A549 (cell line): ENCODE results near the gene C17orf75. TPM values are rescaled to one million over a fixed set of nuclear protein-coding genes. Genes with fewer than 3 reads are reported as not detected.

Experiments
- ATAC-seq, 2 experiments: fragments of 200-7000 bp in 1 of 2; fragments of >200 bp in 1 of 2; cut with Nextera tagmentation in 1 of 2; cut with Tn5 transposase in 1 of 2; 3 replicates each; pipeline versions ENCODE4 v1.8.0 to v1.9.1; 2018 to 2020; ENCODE audit warnings: mild to moderate bottlenecking in 1 of 2, moderate library complexity in 1 of 2
- CTCF ChIA-PET: fragments of 300-600 bp; sonication (Branson Sonifier 250); formaldehyde crosslinking; extraction: SDS; loops from one replicate; lab custom pipeline; 2021; ENCODE audit warnings: antibody characterized with exemption, inconsistent platforms; lab: Yijun Ruan, JAX
- POLR2A ChIA-PET: fragments of 350-600 bp; formaldehyde crosslinking; extraction: SDS; loops from one replicate; lab custom pipeline; 2021; ENCODE audit warnings: antibody characterized with exemption, inconsistent platforms; lab: Yijun Ruan, JAX
- DNase-seq, 2 experiments: peaks; one replicate each; pipeline versions ENCODE4 v3.0.0 to v3.0.0-alpha.2; 2011 to 2016; ENCODE audit warnings: low read depth in 1 of 2, low spot score in 1 of 2
- FAIRE-seq: peaks from 2 replicates; lab custom pipeline; 2011; peaks lifted over from hg19 to GRCh38; lab: Jason Lieb, UNC
- H3K27ac ChIP-seq, 2 experiments: fragments of >200 bp; sonication (Bioruptor Twin); formaldehyde crosslinking; 3 replicates each; pipeline ENCODE4 v1.5.1; 2016 to 2017
- H3K4me1 ChIP-seq: fragments of >200 bp; sonication (Bioruptor Twin); formaldehyde crosslinking; 3 replicates; pipeline ENCODE4 v1.6.1; 2016
- H3K4me2 ChIP-seq: fragments of >200 bp; sonication (Bioruptor Twin); formaldehyde crosslinking; 3 replicates; pipeline ENCODE4 v1.6.1; 2016
- H3K4me3 ChIP-seq: fragments of >200 bp; sonication (Bioruptor Twin); formaldehyde crosslinking; 3 replicates; pipeline ENCODE4 v1.5.1; 2016
- H3K9me3 ChIP-seq: fragments of >200 bp; sonication (Bioruptor Twin); formaldehyde crosslinking; 3 replicates; pipeline ENCODE4 v1.6.1; 2016
- CBX2 ChIP-seq: fragments of 200-600 bp; sonication (generic); IDR thresholded peaks from 2 replicates; pipeline ENCODE4 v1.6.1; 2016; ENCODE audit warnings: low read depth, mild to moderate bottlenecking, borderline replicate concordance
- CHD2 ChIP-seq: fragments of 150-350 bp; IDR thresholded peaks from 2 replicates; pipeline ENCODE4 v1.6.1; 2014; ENCODE audit warnings: low read length; ENCODE audit not compliant: partially characterized antibody
- EHMT2 ChIP-seq: fragments of 200-600 bp; sonication (generic); IDR thresholded peaks from 2 replicates; pipeline ENCODE4 v1.6.1; 2016; ENCODE audit warnings: antibody characterized with exemption, low read depth, mild to moderate bottlenecking, moderate library complexity
- EP300 ChIP-seq, 2 experiments: fragments of >200 bp; sonication (Bioruptor Twin); formaldehyde crosslinking; IDR thresholded peaks; 2 replicates in 1 of 2; 3 replicates in 1 of 2; pipeline ENCODE4 v1.6.1; 2016 to 2017
- ESRRA ChIP-seq: fragments of 150-350 bp; IDR thresholded peaks from 2 replicates; pipeline ENCODE4 v1.6.1; 2014; ENCODE audit warnings: mild to moderate bottlenecking, low read length, borderline replicate concordance
- GATA3 ChIP-seq: IDR thresholded peaks from 2 replicates; pipeline ENCODE4 v1.6.1; 2012; ENCODE audit warnings: borderline replicate concordance
- HDAC2 ChIP-seq: fragments of 200-600 bp; sonication (generic); IDR thresholded peaks from 2 replicates; pipeline ENCODE4 v1.6.1; 2016
- HOXB13 ChIP-seq: fragments of 250-450 bp; sonication (Bioruptor Pico); IDR thresholded peaks from 2 replicates; pipeline ENCODE4 v1.5.0; 2020; ENCODE audit warnings: low read depth, mild to moderate bottlenecking, moderate library complexity
- KDM1A ChIP-seq: fragments of 200-600 bp; sonication (generic); IDR thresholded peaks from 2 replicates; pipeline ENCODE4 v1.6.1; 2016; ENCODE audit warnings: low read depth, mild to moderate bottlenecking
- MAFK ChIP-seq: fragments of 450-650 bp; IDR thresholded peaks from 2 replicates; pipeline ENCODE4 v1.6.1; 2014; ENCODE audit not compliant: partially characterized antibody
- NPAS2 ChIP-seq: fragments of 250-450 bp; sonication (Bioruptor Pico); IDR thresholded peaks from 2 replicates; pipeline ENCODE4 v1.8.0; 2022; ENCODE audit warnings: mild to moderate bottlenecking, moderate library complexity, borderline replicate concordance
- POLR2AphosphoS2 ChIP-seq: conservative IDR thresholded peaks from 2 replicates; pipeline ENCODE4 v1.6.1; 2012; ENCODE audit warnings: low read length, improper control_type of control experiment, inconsistent platforms
- RARB ChIP-seq: fragments of 250-450 bp; sonication (Bioruptor Pico); IDR thresholded peaks from 2 replicates; pipeline ENCODE4 v1.8.0; 2021; ENCODE audit warnings: mild to moderate bottlenecking, moderate library complexity
- RCOR1 ChIP-seq: fragments of 150-350 bp; IDR thresholded peaks from 2 replicates; pipeline ENCODE4 v1.6.1; 2014; ENCODE audit warnings: antibody characterized with exemption, low read length, low read depth
- ZC3H11A ChIP-seq: fragments of 450-650 bp; IDR thresholded peaks from 2 replicates; pipeline ENCODE4 v1.6.1; 2014; ENCODE audit warnings: antibody characterized with exemption, mild to moderate bottlenecking
- ZNF302 ChIP-seq: fragments of 250-450 bp; sonication (Bioruptor Pico); IDR thresholded peaks from 2 replicates; pipeline ENCODE4 v1.9.0; 2021; ENCODE audit warnings: inconsistent platforms, mild to moderate bottlenecking, moderate library complexity
- WGBS: methylation state at CpG from one replicate; pipeline ENCODE4 v1.1.6; 2017; ENCODE audit errors: missing lambda C conversion rate; 5-methylcytosine and 5-hydroxymethylcytosine counted together
- polyA plus RNA-seq, 4 experiments: library from polyadenylated mRNA; depleted of rRNA in 3 of 4; stranded (reverse); fragments of >200 nt; fragmentation: RNase III in 1 of 4; extraction: RNeasy Plus Mini Kit Qiagen cat#74134 plus additional on column Dnase treatment in 1 of 4; gene quantifications; 2 replicates in 3 of 4; 3 replicates in 1 of 4; pipeline ENCODE4 v1.2.3, GENCODE V29; 2011 to 2017
- TF ChIP-seq, protein P1 (sequence below): IDR thresholded peaks from 2 replicates; pipeline ENCODE4 v1.6.1; 2012
- TF ChIP-seq, protein P2 (sequence below): fragments of 450-650 bp; IDR thresholded peaks from 2 replicates; pipeline ENCODE4 v1.6.1; 2014; ENCODE audit warnings: antibody characterized with exemption
- TF ChIP-seq, protein P3 (sequence below): fragments of 250-450 bp; sonication (Bioruptor Pico); IDR thresholded peaks from 2 replicates; pipeline ENCODE4 v1.5.0; 2020; ENCODE audit warnings: low read depth, mild to moderate bottlenecking, moderate library complexity

Gene C17orf75
- polyA plus RNA-seq, 2 of the 4 experiments (the other 2 are of a cell fraction): 36.3 to 49.6 TPM

DNA sequence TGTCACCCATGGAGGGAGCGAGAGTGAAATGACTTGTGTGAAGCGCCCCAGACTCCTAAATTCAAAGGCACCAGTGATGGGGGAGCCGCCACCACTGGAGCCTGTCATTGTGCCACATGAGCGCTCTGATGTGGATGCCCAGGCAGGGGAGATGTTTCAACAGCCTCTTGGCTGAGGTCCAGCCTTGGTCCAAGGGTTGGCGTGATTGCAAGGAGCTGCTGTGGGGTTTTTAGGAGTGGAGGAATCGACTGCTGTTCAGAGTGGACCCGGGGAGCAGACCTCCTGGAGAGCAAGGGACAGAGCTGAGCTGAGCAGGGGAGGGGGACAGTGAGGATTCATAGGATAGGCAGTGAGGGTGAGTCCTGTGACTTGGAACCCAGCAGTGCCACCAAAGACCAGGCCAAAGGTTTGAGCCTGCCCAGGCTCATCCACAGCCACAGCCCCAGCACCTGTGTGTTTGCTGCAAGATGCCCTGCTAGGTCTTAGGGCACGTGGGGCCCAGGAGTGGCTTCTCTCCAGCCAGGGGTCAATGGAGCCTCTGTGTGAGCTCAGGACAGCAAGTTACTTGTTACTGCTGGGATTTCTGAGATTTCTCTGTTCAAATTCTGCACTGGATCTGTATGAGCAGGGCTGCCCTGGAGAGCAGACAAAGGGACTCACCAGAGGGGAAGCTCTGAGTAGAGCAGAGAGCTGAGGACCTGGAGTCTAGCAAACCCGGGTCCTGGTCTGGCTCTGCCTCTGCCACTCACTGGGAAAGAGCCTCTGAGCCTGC is 56.0 kb downstream of the C17orf75 start:
- no peak overlapping the region for H3K4me2 ChIP-seq
- peaks cover 23% of the 10 kb centered on the region; the same call in 2 of the 3 replicates for H3K4me1 ChIP-seq
- DNase-seq (no peak), ATAC-seq (peak in 1 of 2 experiments; percentile 19; a peak in 2 of 6 replicates), FAIRE-seq (no peak)
- CTCF ChIA-PET: interaction anchor here (0.9 to 4.2 kb wide), 12 partner anchors 8 to 82 kb away, joined by 3 to 27 read pairs (median 4); no protein-coding TSS in a partner anchor
- TF ChIP-seq RCOR1 (no peak), CBX2 (no peak), ZC3H11A (no peak), NPAS2 (no peak), HOXB13 (CRISPR knock-in tag) (no peak), KDM1A (no peak), EP300 (IDR thresholded peaks at IDR 0.05) (no peak), POLR2AphosphoS2 (no peak)
- TF ChIP-seq, protein P1, sequence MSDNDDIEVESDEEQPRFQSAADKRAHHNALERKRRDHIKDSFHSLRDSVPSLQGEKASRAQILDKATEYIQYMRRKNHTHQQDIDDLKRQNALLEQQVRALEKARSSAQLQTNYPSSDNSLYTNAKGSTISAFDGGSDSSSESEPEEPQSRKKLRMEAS: no peak
- TF ChIP-seq, protein P2, sequence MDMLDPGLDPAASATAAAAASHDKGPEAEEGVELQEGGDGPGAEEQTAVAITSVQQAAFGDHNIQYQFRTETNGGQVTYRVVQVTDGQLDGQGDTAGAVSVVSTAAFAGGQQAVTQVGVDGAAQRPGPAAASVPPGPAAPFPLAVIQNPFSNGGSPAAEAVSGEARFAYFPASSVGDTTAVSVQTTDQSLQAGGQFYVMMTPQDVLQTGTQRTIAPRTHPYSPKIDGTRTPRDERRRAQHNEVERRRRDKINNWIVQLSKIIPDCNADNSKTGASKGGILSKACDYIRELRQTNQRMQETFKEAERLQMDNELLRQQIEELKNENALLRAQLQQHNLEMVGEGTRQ: no peak
- WGBS: 81% methylated on average over 9 of the region's 9 CpGs
- H3K4me3 ChIP-seq: no peak overlapping the region
- H3K9me3 ChIP-seq: no peaks in the 10 kb centered on the region
- H3K27ac ChIP-seq: peak overlapping the region in 1 of 2 experiments; percentile 71; a peak in 3 of 6 replicates
- POLR2A ChIA-PET: no interaction called here

DNA sequence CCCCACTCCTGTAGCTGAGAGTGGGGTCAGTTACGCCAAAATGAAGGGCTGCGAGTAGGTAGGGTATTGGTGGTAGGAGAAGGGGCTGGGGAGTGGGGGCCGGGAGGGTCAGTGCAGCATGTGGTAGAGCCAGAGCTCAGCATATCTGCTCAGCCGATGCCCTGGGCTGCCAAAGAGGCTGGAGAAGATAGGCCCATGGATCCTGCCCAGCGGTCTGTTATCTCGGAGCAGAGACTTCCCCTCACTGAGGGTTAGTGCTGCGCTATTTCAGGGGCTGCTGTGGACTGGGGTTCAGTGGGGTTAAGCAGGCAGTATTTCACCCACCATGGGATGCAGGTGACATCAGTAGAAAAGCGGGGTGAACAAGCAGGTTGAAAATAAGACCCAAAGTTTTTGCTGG is 56.7 kb downstream of the C17orf75 start:
- H3K4me2 ChIP-seq: no peak overlapping the region
- no peak overlapping the region for H3K4me3 ChIP-seq
- ATAC-seq (no peak), DNase-seq (no peak), FAIRE-seq (no peak)
- TF ChIP-seq ZC3H11A: no peak
- no peak for TF ChIP-seq EHMT2
- TF ChIP-seq, protein P3, sequence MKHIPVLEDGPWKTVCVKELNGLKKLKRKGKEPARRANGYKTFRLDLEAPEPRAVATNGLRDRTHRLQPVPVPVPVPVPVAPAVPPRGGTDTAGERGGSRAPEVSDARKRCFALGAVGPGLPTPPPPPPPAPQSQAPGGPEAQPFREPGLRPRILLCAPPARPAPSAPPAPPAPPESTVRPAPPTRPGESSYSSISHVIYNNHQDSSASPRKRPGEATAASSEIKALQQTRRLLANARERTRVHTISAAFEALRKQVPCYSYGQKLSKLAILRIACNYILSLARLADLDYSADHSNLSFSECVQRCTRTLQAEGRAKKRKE (CRISPR knock-in tag): no peak
- TF ChIP-seq CBX2: no peak
- TF ChIP-seq ESRRA: no peak
- no peak for TF ChIP-seq HDAC2
- no peak for TF ChIP-seq ZNF302 (CRISPR knock-in tag)
- no peak for TF ChIP-seq RARB
- TF ChIP-seq, protein P2: no peak
- TF ChIP-seq CHD2: no peak
- CTCF ChIA-PET: interaction anchor here (0.9 to 4.2 kb wide), 4 partner anchors 10 to 35 kb away, joined by 3 to 27 read pairs (median 6); no protein-coding TSS in a partner anchor
- H3K4me1 ChIP-seq: peaks cover 28% of the 10 kb centered on the region; the same call in 2 of the 3 replicates
- POLR2A ChIA-PET: no interaction called here
- H3K9me3 ChIP-seq: no peaks in the 10 kb centered on the region
- WGBS: 88% methylated on average over 8 of the region's 8 CpGs
- H3K27ac ChIP-seq: no peak overlapping the region

DNA sequence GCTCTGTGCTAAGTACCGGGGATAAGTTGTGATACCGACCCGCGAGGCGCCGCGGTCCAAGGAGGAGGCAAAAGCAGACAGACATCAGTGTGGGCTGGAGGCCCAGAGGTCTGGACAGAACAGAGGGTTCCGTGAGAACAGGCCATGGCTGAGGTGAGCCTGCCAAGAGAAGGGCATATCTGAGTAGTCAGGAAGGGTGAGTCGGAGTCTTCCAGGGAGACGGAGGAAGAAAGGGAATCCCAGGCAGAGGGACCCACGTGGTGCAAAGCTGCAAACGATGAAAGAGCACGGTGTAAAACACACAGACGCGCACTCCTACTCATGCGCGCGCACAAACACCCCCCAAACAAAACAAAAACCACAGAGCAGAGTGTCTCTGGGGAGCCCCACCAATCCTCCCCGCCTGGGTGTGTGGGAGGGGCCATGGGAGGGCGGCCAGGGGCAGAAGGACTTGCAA is 58.2 kb downstream of the C17orf75 start:
- no peak for FAIRE-seq
- 76% methylated on average over 20 of the region's 20 CpGs for WGBS
- Histone ChIP-seq H3K4me3 (no peak overlapping the region), H3K4me1 (peaks cover 28% of the 10 kb centered on the region; the same call in 2 of the 3 replicates), H3K27ac (peak overlapping the region in 1 of 2 experiments; percentile 36; a peak in 1 of 6 replicates), H3K4me2 (no peak overlapping the region), H3K9me3 (no peaks in the 10 kb centered on the region)
- CTCF ChIA-PET: no interaction called here
- no peak for DNase-seq
- POLR2A ChIA-PET: interaction anchor here (0.6 kb wide), 1 partner anchor 47 kb away, joined by 7 read pairs; no protein-coding TSS in a partner anchor
- peak in 1 of 2 experiments; percentile 42; a peak in 3 of 6 replicates for ATAC-seq
- TF ChIP-seq, protein P2: peak; percentile 14; the same call in 1 of the 2 replicates
- TF ChIP-seq MAFK: no peak
- no peak for TF ChIP-seq HDAC2
- no peak for TF ChIP-seq GATA3
